Psoas muscle (tissue), 8 donors: ENCODE data around the gene ITGB3. TPM values are rescaled to one million over a fixed set of nuclear protein-coding genes. Genes with fewer than 3 reads are reported as not detected.

ENCODE experiments used
- ATAC-seq, 4 donors: fragments of 200-7000 bp; cut with Tn5 transposase; one replicate each; pipeline ENCODE4 v1.9.1; 2020; ENCODE audit warnings: moderate library complexity in 3 of 4, mild to moderate bottlenecking in 2 of 4
- DNase-seq, 2 donors: peaks; one replicate each; pipeline ENCODE4 v3.0.0-alpha.2; 2020
- H3K27ac ChIP-seq: fragments of 200-600 bp; one replicate; pipeline ENCODE4 v1.8.0; 2022
- H3K27me3 ChIP-seq, 3 donors: fragments of 200-600 bp in 1 of 3; one replicate each; pipeline versions ENCODE4 v1.6.1 to v1.8.0; 2013 to 2022; ENCODE audit warnings: low read length in 2 of 3, mild to moderate bottlenecking in 2 of 3, moderate library complexity in 1 of 3; ENCODE audit not compliant: insufficient read depth in 3 of 3
- H3K36me3 ChIP-seq, 2 donors: fragments of 200-600 bp in 1 of 2; one replicate each; pipeline versions ENCODE4 v1.6.1 to v1.8.0; 2013 to 2022; ENCODE audit warnings: low read depth in 1 of 2, mild to moderate bottlenecking in 1 of 2, moderate library complexity in 1 of 2; ENCODE audit not compliant: insufficient read depth in 1 of 2
- H3K4me1 ChIP-seq: fragments of 200-600 bp; one replicate; pipeline ENCODE4 v1.8.0; 2022
- H3K4me3 ChIP-seq: fragments of 200-600 bp; one replicate; pipeline ENCODE4 v1.8.0; 2022; ENCODE audit warnings: mild to moderate bottlenecking
- H3K9me3 ChIP-seq: fragments of 200-600 bp; one replicate; pipeline ENCODE4 v1.8.0; 2022
- WGBS, 3 donors: extraction: QIAGEN DNeasy Blood & Tissue Kit; methylation state at CpG; one replicate each; pipeline versions ENCODE4 v1.1.6 to v1.1.7; 2013; 5-methylcytosine and 5-hydroxymethylcytosine counted together
- intact Hi-C, 2 donors: fragments of 100-400 bp; cut with DNase I; formaldehyde crosslinking; loops; one replicate each; pipeline versions ENCODE4 v1.11.0 to v1.14.2; 2022
- long read RNA-seq, 2 donors: library from polyadenylated mRNA; unstranded; transcript quantifications; one replicate each; pipeline ENCODE4 v2.0.0, GENCODE V29; 2021
- polyA plus RNA-seq, 3 donors: library from polyadenylated mRNA; stranded (reverse); fragments of 200-250 nt; gene quantifications; one replicate each; pipeline ENCODE4 v1.2.3, GENCODE V29; 2013
- total RNA-seq, 4 donors: library from RNA; stranded (reverse); fragmentation: NEBNext Ultra II Directional in 2 of 4; extraction: Animal tissue kit (Norgen Biotek cat#: 25700) in 2 of 4; gene quantifications; one replicate each; pipeline versions ENCODE4 v1.2.1 to v1.2.4, GENCODE V29; 2021 to 2023
- TF ChIP-seq, protein P1 (sequence below): fragments of 200-600 bp; IDR thresholded peaks from one replicate; pipeline ENCODE4 v1.8.0; 2022; ENCODE audit warnings: antibody characterized with exemption
- donor health status: healthy with polysubstance abuse.
- donor health status: DM: no; HTN: no; CAD: no; lungs with moderate emphysema.
- donor health status: Bipolar disorder and iron deficiency.
- donor health status: healthy.
- donor health status: DM: yes; HTN: yes; CAD: no.
- donor health status: DM: no; HTN: no; CAD: no.
- donor health status: DM: no; HTN: no; CAD: no.
- donor health status: DM: yes; HTN: yes; CAD: no.

The ITGB3 gene
- 1 to 10 TPM; 1.1 to 3.9 (median 2.2) TPM for total RNA-seq
- 1 to 10 TPM in 1 of 3 donors, under 1 TPM in 2; 0.32 to 5.4 (median 0.77) TPM for polyA plus RNA-seq
- long read RNA-seq, donor 1, partial matches to known transcripts = 1 of 2 reads
- long read RNA-seq, donor 1, other reads (novel, unspliced or antisense) = 0 of 2 reads
- long read RNA-seq, donor 2, partial matches to known transcripts = 1 of 2 reads
- long read RNA-seq, donor 2, other reads (novel, unspliced or antisense) = 1 of 2 reads

DNA sequence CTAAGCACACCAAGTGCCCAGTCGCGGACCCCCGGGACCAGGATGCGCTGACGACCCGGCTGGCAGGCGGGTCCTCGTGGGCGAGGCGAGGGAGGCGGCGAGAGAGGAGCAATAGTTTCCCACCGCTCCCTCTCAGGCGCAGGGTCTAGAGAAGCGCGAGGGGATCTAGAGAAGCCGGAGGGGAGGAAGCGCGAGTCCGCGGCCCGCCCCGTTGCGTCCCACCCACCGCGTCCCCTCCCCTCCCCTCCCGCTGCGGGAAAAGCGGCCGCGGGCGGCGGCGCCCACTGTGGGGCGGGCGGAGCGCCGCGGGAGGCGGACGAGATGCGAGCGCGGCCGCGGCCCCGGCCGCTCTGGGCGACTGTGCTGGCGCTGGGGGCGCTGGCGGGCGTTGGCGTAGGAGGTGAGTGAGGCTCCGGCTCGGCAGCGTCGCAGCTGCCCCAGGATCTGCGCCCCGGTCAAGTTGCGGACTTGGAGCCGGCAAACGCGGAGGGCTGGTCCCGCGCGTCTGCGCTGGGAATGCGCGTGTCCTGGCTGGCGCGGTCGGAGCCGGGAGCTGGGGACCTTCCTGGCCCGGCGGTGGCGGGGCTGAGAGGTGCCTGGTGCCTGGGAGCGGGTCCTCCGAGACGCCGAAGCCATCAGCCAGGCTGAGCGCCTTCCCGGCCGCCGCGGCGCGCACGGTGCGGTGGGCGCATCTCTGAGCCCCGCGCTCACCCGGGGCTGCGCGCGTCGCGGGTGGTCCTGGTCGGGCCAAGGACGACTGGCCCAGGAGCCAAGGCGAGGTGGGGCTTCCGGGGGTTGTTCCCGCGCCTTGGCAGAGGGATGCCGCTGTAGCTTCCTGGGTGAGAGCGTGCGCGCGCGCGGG is at the start of gene ITGB3:
ITGB3 (plus strand) TSS at position 287 of the 862 bp plus-strand sequence; CDS start at position 322, 35 bp downstream.
- intact Hi-C loops = no loop called here
- H3K4me1 ChIP-seq = peaks cover 9% of the 10 kb centered on the region
- no peaks in the 10 kb centered on the region for H3K9me3 ChIP-seq
- peak within 1 kb of the TSS; percentile 77 for H3K4me3 ChIP-seq
- peak; percentile 83 to 89 for DNase-seq
- peak within 1 kb of the TSS; percentile 60 for H3K27ac ChIP-seq
- WGBS, 3 donors = 1 to 2% (median 2%) methylated on average over 63 to 111 of the region's 112 CpGs
- ATAC-seq = peak; percentile 94 to 98 (median 96)
- TF ChIP-seq, protein P1, sequence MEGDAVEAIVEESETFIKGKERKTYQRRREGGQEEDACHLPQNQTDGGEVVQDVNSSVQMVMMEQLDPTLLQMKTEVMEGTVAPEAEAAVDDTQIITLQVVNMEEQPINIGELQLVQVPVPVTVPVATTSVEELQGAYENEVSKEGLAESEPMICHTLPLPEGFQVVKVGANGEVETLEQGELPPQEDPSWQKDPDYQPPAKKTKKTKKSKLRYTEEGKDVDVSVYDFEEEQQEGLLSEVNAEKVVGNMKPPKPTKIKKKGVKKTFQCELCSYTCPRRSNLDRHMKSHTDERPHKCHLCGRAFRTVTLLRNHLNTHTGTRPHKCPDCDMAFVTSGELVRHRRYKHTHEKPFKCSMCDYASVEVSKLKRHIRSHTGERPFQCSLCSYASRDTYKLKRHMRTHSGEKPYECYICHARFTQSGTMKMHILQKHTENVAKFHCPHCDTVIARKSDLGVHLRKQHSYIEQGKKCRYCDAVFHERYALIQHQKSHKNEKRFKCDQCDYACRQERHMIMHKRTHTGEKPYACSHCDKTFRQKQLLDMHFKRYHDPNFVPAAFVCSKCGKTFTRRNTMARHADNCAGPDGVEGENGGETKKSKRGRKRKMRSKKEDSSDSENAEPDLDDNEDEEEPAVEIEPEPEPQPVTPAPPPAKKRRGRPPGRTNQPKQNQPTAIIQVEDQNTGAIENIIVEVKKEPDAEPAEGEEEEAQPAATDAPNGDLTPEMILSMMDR = peak; percentile 56
- peaks cover 0 to 50% (median 10%) of the 10 kb centered on the region in 3 donors for H3K27me3 ChIP-seq
- no peaks in the 10 kb centered on the region for H3K36me3 ChIP-seq

DNA sequence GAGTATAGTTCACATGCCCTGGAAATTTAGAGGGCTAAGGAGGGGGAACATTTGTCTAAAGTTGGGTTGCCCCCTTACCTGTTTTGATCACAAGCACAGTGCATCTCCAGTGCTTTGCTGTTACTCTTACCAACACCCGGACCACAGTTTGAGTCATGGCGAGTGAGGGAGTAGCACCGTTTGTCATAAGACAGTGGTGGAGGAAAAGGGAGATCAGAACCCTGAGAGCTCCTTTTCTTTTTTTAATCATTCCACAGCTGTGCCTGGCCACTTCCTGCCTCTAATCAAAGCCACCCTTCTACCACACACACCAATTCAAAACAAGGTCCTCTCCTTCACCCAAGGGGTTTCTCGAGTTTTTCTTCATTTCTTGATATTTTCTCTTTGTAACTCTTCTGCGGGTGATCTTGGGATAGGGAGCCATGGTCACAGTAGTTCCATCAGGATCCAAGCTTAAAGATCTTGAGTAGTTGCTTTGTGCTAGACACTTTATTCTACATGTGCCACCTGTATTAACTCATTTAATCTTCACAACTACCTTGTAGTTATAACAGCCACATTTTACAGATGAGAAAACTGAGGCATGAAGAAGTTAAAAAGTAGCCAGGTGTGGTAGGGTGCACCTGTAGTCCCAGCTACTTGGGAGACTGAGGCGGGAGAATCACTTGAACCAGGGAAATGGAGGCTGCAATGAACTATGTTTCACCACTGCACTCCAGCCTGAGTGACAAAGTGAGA is 49.5 kb upstream of the ITGB3 start:
- WGBS, 3 donors = 71 to 73% (median 72%) methylated on average over 6 of the region's 6 CpGs
- no peaks in the 10 kb centered on the region for H3K9me3 ChIP-seq
- no peaks in the 10 kb centered on the region for H3K36me3 ChIP-seq
- H3K4me1 ChIP-seq = peaks cover 17% of the 10 kb centered on the region
- TF ChIP-seq, protein P1 = no peak
- no peak overlapping the region for H3K4me3 ChIP-seq
- intact Hi-C loops = no loop called here
- no peak for DNase-seq
- H3K27ac ChIP-seq = peak overlapping the region; percentile 84
- H3K27me3 ChIP-seq = no peaks in the 10 kb centered on the region
- ATAC-seq = no peak

DNA sequence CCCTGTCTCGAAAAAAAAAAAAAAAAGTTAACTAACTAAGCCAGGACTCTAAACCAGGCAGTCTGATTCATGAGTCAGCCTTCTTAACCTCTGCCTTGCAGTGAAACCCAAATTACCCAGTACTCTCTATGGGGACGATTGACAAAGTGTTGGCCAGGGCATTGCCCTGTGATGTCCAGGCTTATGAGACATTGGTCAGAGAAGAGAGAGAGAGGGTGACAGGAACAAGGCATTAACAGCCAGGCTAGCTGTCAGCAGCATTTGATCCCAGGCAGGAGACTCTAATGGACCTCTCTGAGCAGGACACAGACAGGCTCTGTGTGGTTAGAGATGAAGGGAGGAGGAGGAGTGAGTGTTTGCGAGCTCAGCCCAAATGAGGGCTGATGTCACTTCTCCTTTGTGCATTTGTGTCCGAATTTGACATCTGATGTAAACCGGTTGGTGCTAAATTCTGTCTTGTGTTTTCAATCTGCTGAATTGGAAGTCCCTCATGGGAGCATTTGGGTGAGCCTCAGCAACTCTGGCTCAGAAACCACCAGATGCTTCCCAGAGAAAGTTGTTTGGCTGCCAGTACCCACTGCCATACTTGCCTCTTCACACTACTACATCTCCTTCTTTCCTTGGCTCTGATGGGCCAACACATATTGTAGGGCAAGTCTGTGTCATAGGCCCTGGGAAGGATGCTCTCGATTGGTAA is 48.8 kb upstream of the ITGB3 start:
- 13 to 21% (median 15%) methylated on average over 6 of the region's 6 CpGs for WGBS, 3 donors
- Histone ChIP-seq H3K27ac (peak overlapping the region; percentile 84), H3K36me3 (no peaks in the 10 kb centered on the region), H3K4me3 (peak overlapping the region; percentile 51), H3K4me1 (peaks cover 17% of the 10 kb centered on the region), H3K9me3 (no peaks in the 10 kb centered on the region), H3K27me3 (no peaks in the 10 kb centered on the region)
- ATAC-seq = peak; percentile 79 to 94 (median 92)
- DNase-seq = peak in 1 of 2 donors; percentile 29
- TF ChIP-seq, protein P1 = no peak
- intact Hi-C loops = no loop called here

DNA sequence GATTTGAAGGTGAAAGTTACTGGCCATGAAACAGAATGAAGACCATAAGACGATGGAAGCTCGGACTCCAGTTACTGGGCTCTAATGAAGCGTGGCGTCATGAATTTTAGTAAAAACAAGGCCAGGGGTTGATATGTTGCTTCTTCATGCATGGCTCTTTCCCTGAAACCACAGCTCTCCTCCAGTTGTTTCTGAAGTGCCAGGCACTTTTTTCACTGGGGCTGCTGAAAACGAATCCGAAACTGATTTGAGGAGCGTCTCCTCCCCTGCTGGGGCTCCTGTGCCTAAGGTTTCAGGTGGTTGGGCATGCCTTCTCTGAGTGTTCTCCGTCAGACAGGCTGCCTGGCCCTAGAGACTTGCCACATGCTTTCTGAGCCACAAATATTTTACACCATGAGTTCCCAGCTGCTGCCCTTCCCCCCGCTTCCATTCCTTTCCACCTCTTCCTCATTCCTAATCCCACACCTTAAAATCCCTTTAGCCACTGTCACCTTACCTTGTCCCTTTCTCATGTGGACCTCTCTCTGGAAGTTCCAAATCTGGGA is 48.1 kb upstream of the ITGB3 start:
- Histone ChIP-seq H3K4me3 (peak overlapping the region; percentile 51), H3K27ac (peak overlapping the region; percentile 84), H3K4me1 (peaks cover 17% of the 10 kb centered on the region), H3K36me3 (no peaks in the 10 kb centered on the region), H3K9me3 (no peaks in the 10 kb centered on the region), H3K27me3 (no peaks in the 10 kb centered on the region)
- TF ChIP-seq, protein P1 = no peak
- ATAC-seq (peak; percentile 74 to 88 (median 80)), DNase-seq (peak in 1 of 2 donors; percentile 38)
- intact Hi-C loops = no loop called here
- WGBS, 3 donors = 12 to 22% (median 18%) methylated on average over 9 of the region's 9 CpGs
